H9 (cell line): Measurements from ENCODE around the gene OR10V1. TPM values are rescaled to one million over a fixed set of nuclear protein-coding genes. Genes with fewer than 3 reads are reported as not detected.

Source experiments
- DNase-seq: peaks from one replicate; pipeline ENCODE4 v3.0.0-alpha.2; 2017
- H2AFZ ChIP-seq: one replicate; pipeline ENCODE4 v1.6.1; 2013; ENCODE audit warnings: mild to moderate bottlenecking, low read length, control low read depth, moderate library complexity
- H2AK5ac ChIP-seq: 2 replicates; pipeline ENCODE4 v1.6.1; 2013; ENCODE audit warnings: low read length, control low read depth, mixed read lengths; ENCODE audit not compliant: insufficient read length
- H2BK120ac ChIP-seq: one replicate; pipeline ENCODE4 v1.6.1; 2013; ENCODE audit warnings: low read depth, mild to moderate bottlenecking, low read length, control low read depth, inconsistent platforms; ENCODE audit not compliant: poor library complexity, severe bottlenecking
- H2BK12ac ChIP-seq: 2 replicates; pipeline ENCODE4 v1.6.1; 2013; ENCODE audit warnings: low read length, control low read depth, mixed read lengths, low read depth; ENCODE audit not compliant: insufficient read length
- H2BK15ac ChIP-seq: 2 replicates; pipeline ENCODE4 v1.6.1; 2013; ENCODE audit warnings: low read depth, low read length, control low read depth
- H2BK20ac ChIP-seq: one replicate; pipeline ENCODE4 v1.6.1; 2013; ENCODE audit warnings: low read depth, mild to moderate bottlenecking, low read length, control low read depth, inconsistent platforms; ENCODE audit not compliant: poor library complexity, severe bottlenecking
- H2BK5ac ChIP-seq: 2 replicates; pipeline ENCODE4 v1.6.1; 2013; ENCODE audit warnings: low read length, control low read depth, mixed read lengths; ENCODE audit not compliant: insufficient read length
- H3K14ac ChIP-seq: 2 replicates; pipeline ENCODE4 v1.6.1; 2013; ENCODE audit warnings: low read length, control low read depth; ENCODE audit not compliant: insufficient read depth
- H3K18ac ChIP-seq: 2 replicates; pipeline ENCODE4 v1.6.1; 2013; ENCODE audit warnings: low read depth, mild to moderate bottlenecking, mixed read lengths, low read length, control low read depth; ENCODE audit not compliant: insufficient read length
- H3K23ac ChIP-seq: 2 replicates; pipeline ENCODE4 v1.6.1; 2013; ENCODE audit warnings: low read length, control low read depth, mixed read lengths, low read depth; ENCODE audit not compliant: insufficient read length
- H3K23me2 ChIP-seq: 2 replicates; pipeline ENCODE4 v1.6.1; 2013; ENCODE audit warnings: low read depth, mild to moderate bottlenecking, mixed read lengths, low read length, control low read depth; ENCODE audit not compliant: insufficient read length, poor library complexity, severe bottlenecking
- H3K27ac ChIP-seq: 2 replicates; pipeline ENCODE4 v1.5.1; 2013; ENCODE audit warnings: low read length, control low read depth, mixed read lengths, low read depth; ENCODE audit not compliant: insufficient read length
- H3K27me3 ChIP-seq: 2 replicates; pipeline ENCODE4 v1.6.1; 2013; ENCODE audit warnings: low read length, control low read depth, inconsistent platforms; ENCODE audit not compliant: insufficient read depth
- H3K4ac ChIP-seq: 2 replicates; pipeline ENCODE4 v1.6.1; 2013; ENCODE audit warnings: low read depth, mild to moderate bottlenecking, control low read depth, inconsistent platforms, low read length, moderate library complexity
- H3K4me1 ChIP-seq: 2 replicates; pipeline ENCODE4 v1.6.1; 2013; ENCODE audit warnings: low read length, control low read depth, inconsistent platforms; ENCODE audit not compliant: insufficient read depth
- H3K4me2 ChIP-seq: 2 replicates; pipeline ENCODE4 v1.6.1; 2013; ENCODE audit warnings: low read length, control low read depth, mixed read lengths; ENCODE audit not compliant: insufficient read length, insufficient read depth
- H3K56ac ChIP-seq: 2 replicates; pipeline ENCODE4 v1.6.1; 2013; ENCODE audit warnings: low read depth, mild to moderate bottlenecking, mixed read lengths, low read length, control low read depth; ENCODE audit not compliant: insufficient read length
- H3K79me1 ChIP-seq: 2 replicates; pipeline ENCODE4 v1.6.1; 2013; ENCODE audit warnings: low read depth, mild to moderate bottlenecking, moderate library complexity, low read length, control low read depth, inconsistent platforms; ENCODE audit not compliant: insufficient read depth, poor library complexity, severe bottlenecking
- H3K79me2 ChIP-seq: 2 replicates; pipeline ENCODE4 v1.6.1; 2013; ENCODE audit warnings: low read length, control low read depth, inconsistent platforms; ENCODE audit not compliant: insufficient read depth
- H3K9ac ChIP-seq: 2 replicates; pipeline ENCODE4 v1.6.1; 2013; ENCODE audit warnings: low read length, control low read depth, mixed read lengths; ENCODE audit not compliant: insufficient read length; ENCODE audit errors: extremely low read depth
- H3K9me3 ChIP-seq: one replicate; pipeline ENCODE4 v1.6.1; 2013; ENCODE audit warnings: low read depth, low read length, inconsistent platforms; ENCODE audit not compliant: control insufficient read depth
- H3T11ph ChIP-seq: one replicate; pipeline ENCODE4 v1.6.1; 2013; ENCODE audit warnings: mild to moderate bottlenecking, low read length, control low read depth, inconsistent platforms
- H4K20me1 ChIP-seq: one replicate; pipeline ENCODE4 v1.6.1; 2013; ENCODE audit not compliant: control insufficient read depth, insufficient read length, insufficient read depth
- H4K5ac ChIP-seq: 2 replicates; pipeline ENCODE4 v1.6.1; 2013; ENCODE audit warnings: low read depth, mild to moderate bottlenecking, mixed read lengths, low read length, control low read depth; ENCODE audit not compliant: insufficient read length
- H4K8ac ChIP-seq: replicated peaks from 2 replicates; pipeline ENCODE4 v1.6.1; 2013; ENCODE audit warnings: low read length, control low read depth, mixed read lengths, low read depth; ENCODE audit not compliant: insufficient read length
- H4K91ac ChIP-seq: 2 replicates; pipeline ENCODE4 v1.6.1; 2013; ENCODE audit warnings: low read depth, mild to moderate bottlenecking, moderate library complexity, mixed read lengths, low read length, control low read depth; ENCODE audit not compliant: insufficient read length
- H3K27ac Mint-ChIP-seq, 3 experiments: 2 replicates in 2 of 3; 3 replicates in 1 of 3; pipeline ENCODE4 v1.8.0; 2020 to 2021; ENCODE audit warnings: mixed read lengths in 3 of 3, mild to moderate bottlenecking in 1 of 3, moderate library complexity in 1 of 3
- H3K27me3 Mint-ChIP-seq: 2 replicates; pipeline ENCODE4 v1.8.0; 2021; ENCODE audit warnings: low read depth, mild to moderate bottlenecking, moderate library complexity, mixed read lengths
- H3K36me3 Mint-ChIP-seq, 3 experiments: 2 replicates in 2 of 3; 3 replicates in 1 of 3; pipeline ENCODE4 v1.8.0; 2020 to 2021; ENCODE audit warnings: low read depth in 3 of 3, mixed read lengths in 3 of 3; ENCODE audit not compliant: insufficient read depth in 1 of 3
- H3K4me1 Mint-ChIP-seq, 2 experiments: 2 replicates each; pipeline ENCODE4 v1.8.0; 2020; ENCODE audit warnings: mixed read lengths in 2 of 2
- H3K4me3 Mint-ChIP-seq, 2 experiments: 2 replicates in 1 of 2; 3 replicates in 1 of 2; pipeline ENCODE4 v1.8.0; 2020 to 2021; ENCODE audit warnings: mild to moderate bottlenecking in 2 of 2, mixed read lengths in 2 of 2, moderate library complexity in 1 of 2
- H3K9me3 Mint-ChIP-seq, 2 experiments: 2 replicates in 1 of 2; 3 replicates in 1 of 2; pipeline ENCODE4 v1.8.0; 2020; ENCODE audit warnings: mild to moderate bottlenecking in 2 of 2, mixed read lengths in 2 of 2, moderate library complexity in 1 of 2
- CTCF ChIP-seq: fragments of 200-600 bp; sonication (generic); conservative IDR thresholded peaks from 3 replicates; pipeline ENCODE4 v1.8.0; 2021; ENCODE audit warnings: antibody characterized with exemption, mild to moderate bottlenecking
- WGBS: extraction: QIAGEN DNeasy Blood & Tissue Kit; methylation state at CpG from one replicate; pipeline ENCODE4 v1.1.7; 2013; ENCODE audit warnings: missing lambda C conversion rate, low lambda C conversion rate, mixed read lengths; ENCODE audit not compliant: insufficient read length; ENCODE audit errors: extremely low coverage; 5-methylcytosine and 5-hydroxymethylcytosine counted together
- total RNA-seq: library from RNA; stranded (reverse); gene quantifications from 2 replicates; pipeline ENCODE4 v1.2.1, GENCODE V29; 2021

Gene OR10V1
- total RNA-seq, 1 experiment from 2014 or later = not detected

GRCh38 chr11:59710136-59710847, 3.4 kb downstream of the OR10V1 start:
- WGBS = no CpG with 5 or more reads among the region's 3 CpGs
- Histone ChIP-seq H3K79me1 (no peaks in the 10 kb centered on the region), H2BK12ac (no peak overlapping the region), H3K4me1 (no peaks in the 10 kb centered on the region), H3K9ac (no peak overlapping the region), H4K8ac (no peak overlapping the region), H4K5ac (no peak overlapping the region), H3T11ph (no peak overlapping the region), H3K27ac (no peak overlapping the region), H3K23me2 (no peaks in the 10 kb centered on the region), H3K79me2 (no peaks in the 10 kb centered on the region), H2BK20ac (no peak overlapping the region), H3K23ac (no peak overlapping the region), H2AFZ (no peak overlapping the region), H2BK15ac (no peak overlapping the region), H4K20me1 (no peaks in the 10 kb centered on the region), H4K91ac (no peak overlapping the region), H3K4ac (no peak overlapping the region), H2BK120ac (no peak overlapping the region), H3K9me3 (no peaks in the 10 kb centered on the region), H3K14ac (no peak overlapping the region), H2AK5ac (no peak overlapping the region), H2BK5ac (no peak overlapping the region), H3K27me3 (no peaks in the 10 kb centered on the region), H3K4me2 (no peak overlapping the region), H3K18ac (no peak overlapping the region), H3K56ac (no peak overlapping the region)
- no peak for DNase-seq
- no peak overlapping the region for H3K27ac Mint-ChIP-seq
- H3K27me3 Mint-ChIP-seq = no peaks in the 10 kb centered on the region
- TF ChIP-seq CTCF = no peak
- H3K4me3 Mint-ChIP-seq = no peak overlapping the region
- H3K9me3 Mint-ChIP-seq = no peaks in the 10 kb centered on the region
- H3K36me3 Mint-ChIP-seq = no peaks in the 10 kb centered on the region; a peak in 1 of 7 replicates
- no peaks in the 10 kb centered on the region for H3K4me1 Mint-ChIP-seq
